ENCODE results near the gene WFDC2.

Gene WFDC2, protein sequence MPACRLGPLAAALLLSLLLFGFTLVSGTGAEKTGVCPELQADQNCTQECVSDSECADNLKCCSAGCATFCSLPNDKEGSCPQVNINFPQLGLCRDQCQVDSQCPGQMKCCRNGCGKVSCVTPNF

DNA sequence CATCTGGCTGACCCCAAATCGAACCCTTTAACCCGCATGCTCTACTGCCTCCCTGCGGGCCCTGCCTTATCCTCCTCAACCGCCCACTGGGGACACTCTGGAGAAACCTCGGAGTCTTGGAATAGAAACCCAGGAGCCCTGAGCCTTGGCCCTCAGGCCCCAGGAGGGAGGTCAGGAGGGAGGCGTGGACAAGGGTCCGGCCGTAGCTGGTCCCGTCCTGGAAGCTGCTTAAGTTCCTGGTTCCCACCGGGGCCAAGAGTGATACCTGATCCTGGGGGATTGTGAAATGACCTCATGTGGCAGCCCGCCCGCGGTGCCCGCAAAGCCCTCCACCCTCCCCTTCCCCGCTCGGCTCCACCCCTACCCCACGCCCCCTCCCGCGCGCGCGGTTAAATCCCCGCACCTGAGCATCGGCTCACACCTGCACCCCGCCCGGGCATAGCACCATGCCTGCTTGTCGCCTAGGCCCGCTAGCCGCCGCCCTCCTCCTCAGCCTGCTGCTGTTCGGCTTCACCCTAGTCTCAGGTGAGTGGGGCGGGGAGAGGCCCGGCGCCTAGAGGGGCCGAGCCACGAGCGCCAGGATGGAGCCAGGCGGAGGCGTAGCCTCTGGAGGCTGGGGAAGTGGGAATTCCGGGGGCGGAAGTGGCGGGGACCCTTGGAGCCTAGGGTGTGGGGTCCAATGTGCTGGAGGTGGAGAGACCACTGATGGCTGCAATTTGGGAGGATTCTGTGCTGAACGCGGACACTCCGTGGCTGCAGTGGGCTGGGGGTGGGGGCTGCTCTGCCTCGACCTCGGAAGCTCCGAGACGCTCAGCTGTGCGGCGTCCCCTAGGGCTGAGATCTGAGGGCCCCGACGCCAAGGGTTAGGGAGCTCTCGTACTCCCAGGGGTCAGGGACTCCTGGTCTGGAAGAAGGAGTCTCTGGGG lies at the start of gene WFDC2:
WFDC2 (plus strand) TSS at position 418 of the 926 bp plus-strand sequence; CDS start at position 447, 29 bp downstream.
- DNase-seq = peak; percentile 19

DNA sequence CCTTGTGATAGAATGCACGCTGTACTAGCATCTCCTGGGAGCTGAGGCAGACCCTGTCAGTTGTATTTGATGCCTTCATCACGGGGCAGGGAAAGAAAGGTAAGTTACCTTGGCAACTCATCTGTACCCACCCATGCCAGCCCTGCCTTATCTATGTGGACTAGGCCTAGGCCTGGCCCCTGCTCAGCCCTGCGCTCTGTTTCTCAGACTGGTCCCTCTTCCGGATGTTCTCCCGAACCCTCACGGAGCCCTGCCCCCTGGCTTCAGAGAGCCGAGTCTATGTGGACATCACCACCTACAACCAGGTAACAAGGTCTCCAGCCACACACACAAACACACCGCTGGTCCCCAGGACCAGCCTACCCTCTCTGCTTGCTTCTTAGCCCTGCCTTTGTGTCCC lies 49.4 kb upstream of the WFDC2 start:
- DNase-seq = no peak

DNA sequence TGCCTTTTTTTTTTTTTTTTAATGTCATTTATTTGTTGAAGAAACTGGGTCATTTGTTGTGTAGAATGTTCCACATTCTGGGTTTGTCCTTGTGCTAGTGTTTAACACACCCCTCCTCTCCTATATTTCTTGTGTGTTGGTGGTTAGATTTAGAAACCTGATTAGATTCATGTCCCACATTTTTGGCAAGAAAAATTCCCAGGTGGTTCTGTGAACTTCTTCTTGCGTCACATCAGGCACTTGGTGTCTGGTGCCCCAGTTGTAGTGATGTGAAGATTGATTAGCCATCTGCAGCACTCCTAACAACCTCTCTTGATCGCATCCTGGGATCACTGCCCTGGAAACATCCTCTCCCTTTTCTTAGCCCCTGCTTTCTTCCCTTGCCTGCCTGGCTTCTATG lies 45.9 kb upstream of the WFDC2 start:
- DNase-seq = no peak

DNA sequence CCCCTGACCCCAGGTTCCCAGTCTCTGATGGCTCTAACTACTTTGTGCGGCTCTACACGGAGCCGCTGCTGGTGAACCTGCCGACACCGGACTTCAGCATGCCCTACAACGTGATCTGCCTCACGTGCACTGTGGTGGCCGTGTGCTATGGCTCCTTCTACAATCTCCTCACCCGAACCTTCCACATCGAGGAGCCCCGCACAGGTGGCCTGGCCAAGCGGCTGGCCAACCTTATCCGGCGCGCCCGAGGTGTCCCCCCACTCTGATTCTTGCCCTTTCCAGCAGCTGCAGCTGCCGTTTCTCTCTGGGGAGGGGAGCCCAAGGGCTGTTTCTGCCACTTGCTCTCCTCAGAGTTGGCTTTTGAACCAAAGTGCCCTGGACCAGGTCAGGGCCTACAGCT lies 44.0 kb upstream of the WFDC2 start:
- DNase-seq = no peak

DNA sequence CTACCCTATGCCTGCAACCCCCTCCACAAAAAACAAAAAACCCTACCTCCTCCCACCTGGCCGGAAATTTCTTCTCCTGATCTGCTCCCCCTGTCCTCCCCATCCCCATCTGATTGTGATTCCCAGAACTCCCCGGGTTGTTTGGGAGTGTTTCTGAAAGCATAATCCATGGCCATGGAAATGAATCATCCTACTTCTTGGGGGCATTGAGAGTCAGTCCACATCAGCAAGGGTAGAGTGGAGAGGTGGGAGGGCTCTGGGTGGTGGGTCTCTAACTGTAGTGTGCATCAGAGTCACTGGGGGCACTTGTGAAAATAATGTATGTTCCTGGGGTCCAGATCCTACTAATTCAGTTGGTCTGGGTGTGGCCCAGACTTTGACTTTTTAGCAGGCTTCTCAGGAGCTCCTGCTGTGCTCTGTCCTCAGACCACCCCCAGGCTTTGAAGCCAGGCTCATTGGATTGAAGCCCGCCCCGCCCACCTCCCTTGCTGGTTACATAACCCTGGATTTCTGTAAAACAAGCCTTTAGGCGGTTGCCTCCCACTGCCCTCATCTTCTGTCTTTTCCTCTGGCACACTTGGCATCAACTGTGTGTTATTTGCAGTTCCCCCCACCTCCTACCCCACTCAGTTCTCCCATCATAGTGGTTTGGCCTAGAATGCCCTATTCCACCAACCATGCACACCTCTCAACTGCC lies 43.1 kb upstream of the WFDC2 start:
- no peak for DNase-seq

DNA sequence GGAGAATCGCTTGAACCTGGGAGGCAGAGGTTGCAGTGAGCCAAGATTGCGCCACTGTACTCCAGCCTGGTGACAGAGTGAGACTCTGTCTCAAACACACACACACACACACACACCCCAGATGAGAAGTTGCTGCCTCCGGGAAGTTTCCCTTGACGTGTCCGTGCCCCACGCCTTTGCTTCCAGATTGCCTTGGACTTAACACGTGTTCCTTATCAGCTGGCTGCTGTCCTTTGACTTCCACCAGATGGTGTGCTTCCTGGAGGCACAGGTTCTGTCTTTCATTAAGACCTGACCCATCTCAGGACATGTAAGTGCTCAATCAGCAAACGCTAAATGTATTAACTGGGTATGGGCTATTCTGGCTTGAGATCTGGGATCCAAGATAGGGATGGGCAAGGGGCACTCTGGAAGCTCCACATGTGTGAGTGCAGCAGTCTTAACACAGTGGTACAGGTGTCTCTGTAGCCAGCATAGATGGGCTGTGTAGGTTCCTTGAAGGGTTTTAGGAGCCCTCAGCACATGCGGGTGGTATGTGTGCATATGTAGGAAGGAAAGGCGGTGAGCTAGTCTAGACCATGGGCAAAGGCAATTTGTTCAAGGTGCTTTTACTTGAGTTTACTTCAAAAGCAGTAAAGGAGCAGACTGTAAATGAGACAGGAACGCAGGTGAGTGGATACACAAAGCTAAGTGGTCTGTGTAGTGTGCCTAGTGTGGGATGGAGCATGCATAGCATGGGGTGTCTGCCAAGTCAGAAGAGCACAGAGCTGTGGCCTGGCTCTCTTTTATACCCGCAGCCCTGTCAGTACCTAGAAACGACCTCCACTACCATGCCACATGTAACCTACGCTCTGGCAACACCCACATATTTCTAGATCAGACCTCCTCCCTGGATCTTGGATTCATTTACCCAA lies 42.1 kb upstream of the WFDC2 start:
- DNase-seq = no peak

DNA sequence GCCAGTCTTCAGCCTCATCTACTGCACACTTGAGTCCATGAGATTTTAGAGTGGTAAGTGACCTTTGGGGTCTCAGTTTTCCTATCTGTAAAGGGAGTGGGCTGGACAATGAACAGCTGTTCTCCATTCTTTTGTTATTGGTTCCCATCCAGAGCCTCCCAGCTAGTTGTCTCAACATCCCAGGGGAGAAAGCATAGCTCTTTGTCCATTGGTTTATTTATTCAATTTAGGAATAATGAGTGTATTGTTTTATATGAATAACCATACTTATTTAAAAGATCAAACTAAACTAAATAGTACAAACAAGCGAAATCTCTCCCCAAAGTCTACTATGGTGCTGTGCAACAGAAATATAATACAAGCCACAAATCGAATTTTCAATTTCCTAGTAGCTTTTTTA lies 39.9 kb upstream of the WFDC2 start:
- DNase-seq = no peak

DNA sequence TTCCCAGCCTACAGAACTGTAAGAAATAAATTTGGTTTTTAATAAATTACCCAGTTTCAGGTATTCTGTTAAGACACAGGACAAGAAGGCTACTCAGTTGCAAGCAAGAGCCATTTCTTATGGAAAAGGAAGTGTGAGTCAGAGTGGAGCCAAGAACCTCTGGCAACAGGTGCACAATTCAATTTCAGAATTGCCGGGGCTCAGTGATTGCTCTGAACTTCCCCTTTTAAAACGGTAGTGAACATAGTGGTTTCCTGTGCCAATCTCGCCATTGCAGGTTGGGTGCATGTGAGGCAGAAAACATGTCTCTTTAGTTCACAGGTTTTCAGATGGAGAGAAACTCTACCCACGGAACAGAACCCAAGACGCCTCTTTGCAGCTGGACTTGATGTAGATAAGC lies 37.3 kb upstream of the WFDC2 start:
- no peak for DNase-seq

DNA sequence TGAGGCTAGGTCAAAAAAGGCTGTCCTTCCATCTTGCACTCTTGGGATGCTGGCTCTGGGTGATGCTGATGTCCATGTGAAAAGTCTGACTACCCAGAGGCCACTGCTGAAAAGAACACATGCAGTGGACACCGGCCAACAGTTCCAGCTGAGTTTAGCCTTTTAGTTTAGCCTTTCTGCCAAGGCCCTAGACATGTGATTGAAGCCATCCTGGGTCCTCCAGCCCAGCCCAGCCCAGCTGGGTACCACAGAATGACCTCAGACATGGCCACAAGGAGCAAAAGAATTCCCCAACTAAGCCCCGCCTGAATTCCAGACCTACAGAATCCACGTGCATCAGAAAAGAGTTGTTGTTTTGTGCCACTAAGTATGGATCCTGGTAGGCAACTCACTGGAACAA lies 36.2 kb upstream of the WFDC2 start:
- DNase-seq = no peak

DNA sequence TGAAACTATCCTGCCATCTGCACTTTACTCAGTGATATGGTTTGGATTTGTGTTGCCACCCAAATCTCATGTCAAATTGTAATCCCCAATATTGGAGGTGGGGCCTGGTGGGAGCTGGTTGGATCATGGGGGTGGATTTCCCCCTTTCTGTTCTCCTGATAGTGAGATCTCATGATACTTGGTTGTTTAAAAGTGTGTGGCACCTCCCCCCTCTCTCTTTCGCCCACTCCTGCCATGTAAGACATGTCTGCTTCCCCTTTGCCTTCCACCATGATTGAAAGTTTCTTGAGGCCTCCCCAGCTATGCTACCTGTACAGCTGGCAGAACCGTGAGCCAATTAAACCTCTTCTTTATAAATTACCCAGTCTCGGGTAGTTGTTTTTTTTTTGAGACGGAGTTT lies 35.6 kb upstream of the WFDC2 start:
- DNase-seq = no peak

DNA sequence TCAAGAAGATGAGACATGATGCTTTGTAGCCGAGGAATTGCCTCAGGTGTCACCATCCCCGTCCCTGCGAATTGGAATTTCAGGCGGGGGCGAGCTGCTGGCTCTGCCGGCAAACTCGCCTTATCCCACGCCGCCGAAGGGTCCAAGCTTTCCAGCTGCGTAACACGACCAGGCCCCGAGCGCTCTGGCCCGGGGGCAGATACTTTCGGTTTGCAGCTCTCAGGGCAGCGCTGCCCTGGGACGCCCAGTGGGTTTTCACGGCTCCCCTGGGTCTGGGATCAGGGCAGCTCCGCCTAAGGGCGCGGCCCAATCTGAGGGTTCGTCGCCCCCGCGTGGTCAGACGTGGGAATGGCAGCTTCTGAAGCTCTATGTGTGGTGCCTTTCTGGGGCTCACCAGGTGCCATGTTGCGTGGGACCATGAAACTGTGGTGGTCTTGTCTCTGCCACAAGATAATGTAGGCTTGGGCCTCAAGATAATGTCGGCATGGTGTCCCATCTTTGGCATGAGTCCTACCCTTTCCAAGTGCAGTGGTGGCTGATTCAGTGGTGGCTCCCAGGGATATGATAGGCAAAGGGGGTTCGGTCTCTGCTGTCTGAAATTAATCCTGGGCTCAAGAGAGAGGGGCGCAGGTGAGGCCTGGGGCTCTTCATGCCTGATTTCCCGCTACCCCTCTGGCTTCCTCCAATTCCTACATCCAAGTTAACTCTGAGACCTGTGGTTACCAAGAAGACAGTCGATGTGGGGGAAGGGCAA lies 32.6 kb upstream of the WFDC2 start:
- peak; percentile 64 for DNase-seq

DNA sequence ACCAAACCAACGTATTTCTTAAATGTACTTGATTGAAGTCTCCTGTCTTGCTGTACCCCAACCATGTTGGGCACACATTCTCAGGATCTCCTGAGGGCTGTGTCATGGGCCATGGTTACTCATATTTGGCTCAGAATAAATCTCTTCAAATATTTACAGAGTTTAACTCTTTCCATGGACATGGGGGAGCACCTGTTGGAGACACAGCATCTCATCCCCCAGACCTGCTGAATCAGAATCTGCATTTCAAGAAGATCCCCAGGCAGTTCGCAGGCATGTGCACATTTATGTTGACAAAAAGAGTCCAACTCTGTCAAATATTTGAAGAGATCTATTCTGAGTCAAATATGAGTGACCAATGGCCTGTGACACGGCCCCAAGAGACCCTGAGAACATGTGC lies 29.1 kb upstream of the WFDC2 start:
- DNase-seq = no peak

DNA sequence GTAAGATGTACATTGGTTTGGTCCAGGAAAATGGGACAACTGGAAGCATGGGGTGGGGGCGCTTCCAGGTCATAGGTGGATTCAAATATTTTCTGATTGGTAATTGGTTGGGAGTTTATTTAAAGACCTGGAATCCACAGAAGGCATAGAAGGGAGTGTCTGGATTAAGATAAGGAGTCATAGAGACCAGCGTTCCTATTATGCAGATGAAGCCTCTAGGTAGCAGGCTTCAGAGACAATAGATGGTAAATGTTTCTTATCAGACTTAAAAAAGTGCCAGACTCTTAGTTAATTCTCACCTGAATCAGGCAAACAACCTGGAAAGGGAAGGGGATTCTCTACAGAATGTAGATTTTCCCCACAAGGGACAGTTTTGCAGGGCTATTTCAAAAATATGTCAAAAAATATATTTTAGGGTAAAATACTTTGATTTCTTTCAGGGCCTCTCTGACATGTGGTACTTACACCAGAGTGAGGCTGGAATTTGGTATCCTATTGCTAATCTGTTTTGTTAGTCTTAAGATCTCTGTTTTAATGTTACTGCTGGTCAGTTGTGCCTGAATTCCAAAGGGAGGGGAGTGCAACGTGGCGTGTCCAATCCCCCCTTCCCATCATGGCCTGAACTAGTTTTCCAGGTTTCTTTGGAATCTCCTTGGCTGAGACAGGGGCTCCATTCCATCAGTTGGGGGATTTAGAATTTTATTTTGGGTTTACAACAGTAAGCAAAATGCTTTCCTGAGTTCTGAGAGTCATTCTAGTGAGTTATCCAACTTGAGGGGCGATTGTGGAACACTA lies 28.5 kb upstream of the WFDC2 start:
- DNase-seq = no peak

DNA sequence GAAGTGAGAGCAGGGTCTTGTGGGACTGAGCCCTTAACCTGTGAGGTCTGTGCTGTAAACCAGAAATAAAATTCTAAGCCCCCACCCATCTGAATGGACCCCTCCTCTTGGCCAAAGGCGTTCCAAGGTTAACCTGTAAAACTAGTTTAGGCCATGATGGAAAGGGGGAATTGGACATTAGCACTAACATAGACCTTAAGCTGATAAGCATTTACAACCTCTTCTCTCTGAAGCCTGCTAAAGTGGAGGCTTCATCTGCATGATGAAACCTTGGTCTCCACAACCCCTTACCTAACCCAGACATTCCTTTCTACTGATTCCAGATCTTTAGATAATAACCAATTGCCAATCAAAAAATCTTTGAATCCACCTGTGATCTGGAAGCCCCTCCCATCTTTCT lies 27.8 kb upstream of the WFDC2 start:
- DNase-seq = no peak

DNA sequence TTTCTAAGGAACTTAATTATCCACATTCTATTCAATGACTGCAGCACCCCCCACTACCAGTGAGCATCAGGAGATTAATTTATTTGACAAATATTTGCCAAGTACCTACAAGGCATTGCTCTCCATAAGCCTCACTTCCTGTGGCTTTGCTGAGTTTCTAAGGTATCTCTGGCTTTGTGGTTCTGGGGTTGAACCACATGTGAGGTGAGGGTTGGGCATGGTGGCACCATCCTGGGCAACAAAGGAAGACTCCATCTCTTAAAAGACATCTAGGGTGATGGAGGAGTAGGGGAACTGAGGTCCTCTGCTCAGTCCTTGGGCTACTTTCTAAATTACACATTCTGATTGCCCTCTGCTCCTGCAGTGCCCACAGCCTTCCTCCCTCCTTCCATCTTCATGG lies 25.5 kb upstream of the WFDC2 start:
- DNase-seq = no peak

DNA sequence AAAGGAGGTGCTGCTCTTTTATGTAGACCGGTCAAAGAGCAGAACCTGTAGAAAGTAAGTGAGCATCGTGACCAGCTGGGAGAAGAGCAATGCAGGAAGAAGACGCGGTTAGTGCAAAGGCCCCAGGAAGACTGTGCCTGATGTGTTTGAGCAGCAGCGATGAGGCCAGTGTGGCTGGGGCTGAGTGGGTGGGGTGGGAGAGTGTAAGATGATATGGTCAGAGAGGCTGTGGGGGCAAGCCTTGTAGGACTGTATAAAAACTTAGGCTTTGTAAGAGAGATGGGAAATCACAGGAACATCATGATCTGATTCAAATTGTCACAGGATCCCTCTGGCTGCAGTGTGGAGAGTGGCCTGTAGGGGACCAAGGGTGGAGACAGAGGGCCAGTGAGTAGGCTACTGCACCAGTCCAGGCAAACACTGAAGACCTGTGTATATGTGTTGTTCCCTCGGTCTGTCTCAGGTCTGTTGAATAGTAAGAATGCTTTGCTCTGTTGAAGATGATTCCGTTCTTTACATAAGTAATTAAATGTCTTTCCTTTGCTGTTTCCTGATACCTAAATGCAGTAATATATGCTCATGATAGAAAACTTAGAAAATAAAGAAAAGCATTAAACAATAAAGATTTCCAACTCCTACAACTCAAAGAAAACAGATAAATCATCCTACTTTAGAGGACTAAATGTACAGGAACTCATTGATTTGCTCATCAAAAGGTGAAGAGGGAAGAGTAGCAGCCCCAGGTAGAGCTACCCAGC lies 23.6 kb upstream of the WFDC2 start:
- no peak for DNase-seq

DNA sequence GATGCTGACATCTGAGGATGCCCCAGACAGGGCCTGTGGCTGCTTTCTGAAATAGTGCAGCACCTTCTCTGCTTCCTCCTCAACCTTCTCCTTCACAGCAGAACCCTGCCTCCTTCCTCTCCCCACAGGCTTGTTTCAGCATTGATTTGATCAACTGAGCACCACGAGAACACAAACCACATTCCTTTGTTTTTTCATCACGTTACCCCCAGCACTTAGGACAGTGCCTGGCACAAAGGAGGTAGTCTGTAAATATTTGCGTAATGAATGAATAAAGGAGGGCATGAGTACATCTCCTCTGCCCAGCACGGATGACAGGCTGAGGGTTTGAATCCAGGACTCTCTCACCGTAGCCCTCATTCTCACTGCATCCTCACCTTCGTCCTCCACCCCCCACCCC lies 21.3 kb upstream of the WFDC2 start:
- no peak for DNase-seq

DNA sequence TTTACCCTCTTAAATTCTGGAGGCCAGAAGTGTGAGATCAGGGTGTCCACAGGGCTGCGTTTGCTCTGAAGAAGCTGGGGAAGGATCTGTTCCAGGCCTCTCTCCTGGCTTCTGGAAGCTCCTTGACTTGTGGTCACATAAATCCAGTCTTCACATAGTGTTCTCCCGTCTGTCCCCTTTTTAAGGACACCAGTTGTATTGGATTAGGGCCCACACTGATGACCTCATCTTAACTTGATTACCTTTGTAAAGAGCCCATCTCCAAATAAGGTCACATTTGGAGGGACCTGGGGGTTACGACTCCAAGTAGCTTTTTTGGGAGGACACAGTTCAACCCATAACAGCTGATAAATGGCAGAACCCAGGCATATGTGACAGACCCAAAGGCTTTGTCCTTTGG lies 20.0 kb upstream of the WFDC2 start:
- no peak for DNase-seq

DNA sequence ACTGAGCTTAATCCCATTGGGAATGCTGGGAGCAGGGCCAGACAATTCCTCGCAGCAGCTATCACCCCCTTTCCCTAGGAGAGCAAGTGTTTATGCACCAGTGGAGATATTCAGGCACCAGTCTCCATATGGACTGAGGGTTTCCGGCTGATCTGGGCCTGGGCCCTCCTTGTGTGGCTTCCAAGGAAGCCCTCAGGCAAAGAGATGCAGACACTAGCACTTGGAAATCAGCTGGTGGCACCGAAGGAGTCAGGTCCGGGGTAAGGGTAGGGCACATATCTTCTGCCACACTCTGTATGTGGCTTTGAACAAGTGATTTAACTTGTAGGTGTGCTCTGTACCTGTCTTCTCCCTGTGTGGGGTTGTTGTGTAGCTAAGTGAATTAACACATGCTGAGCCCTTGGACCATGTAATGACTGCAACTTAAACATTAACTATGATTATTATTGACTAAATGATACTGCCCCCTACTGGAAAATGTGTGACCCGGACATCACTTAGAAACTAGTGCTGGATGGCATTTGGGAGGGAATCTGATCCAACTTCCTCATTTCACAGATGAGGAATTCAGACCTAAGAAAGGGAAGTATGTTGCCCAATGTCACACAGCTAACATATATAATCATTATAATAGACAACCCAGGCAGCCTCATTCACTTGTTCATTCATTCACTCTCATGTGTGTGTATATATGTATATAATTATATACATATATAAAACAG lies 19.3 kb upstream of the WFDC2 start:
- peak; percentile 35 for DNase-seq

DNA sequence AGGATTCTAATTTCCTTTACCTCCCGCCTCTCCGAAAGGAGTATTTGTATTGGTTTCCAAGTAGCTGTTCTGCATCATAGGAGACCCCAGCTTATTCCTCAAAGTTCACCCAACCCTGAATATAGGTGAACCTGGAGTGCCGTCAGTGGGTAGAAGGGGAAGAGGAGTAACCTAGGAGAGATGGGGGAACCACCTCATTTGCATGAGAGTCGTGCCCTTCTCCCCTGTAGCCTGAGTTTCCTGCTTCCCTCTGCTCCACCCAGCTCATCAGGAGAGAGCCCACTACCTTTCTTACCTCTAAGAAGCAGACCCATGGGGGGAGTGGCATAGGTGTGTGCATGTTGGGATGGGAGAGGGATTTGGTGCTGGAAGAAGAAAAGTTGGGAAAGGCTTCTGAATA lies 17.3 kb upstream of the WFDC2 start:
- no peak for DNase-seq

Data from NCI-H1092 treated with DMSO at 0.1 percent for 48 hours (cell line).